A549 (cell line): ENCODE measurements around the gene BPIFB4. TPM values are rescaled to one million over a fixed set of nuclear protein-coding genes. Genes with fewer than 3 reads are reported as not detected.

ENCODE experiments used
- ATAC-seq, 2 experiments: fragments of 200-7000 bp in 1 of 2; fragments of >200 bp in 1 of 2; cut with Nextera tagmentation in 1 of 2; cut with Tn5 transposase in 1 of 2; 3 replicates each; pipeline versions ENCODE4 v1.8.0 to v1.9.1; 2018 to 2020; ENCODE audit warnings: mild to moderate bottlenecking in 1 of 2, moderate library complexity in 1 of 2
- CTCF ChIA-PET: fragments of 300-600 bp; sonication (Branson Sonifier 250); formaldehyde crosslinking; extraction: SDS; loops from one replicate; lab custom pipeline; 2021; ENCODE audit warnings: antibody characterized with exemption, inconsistent platforms; lab: Yijun Ruan, JAX
- POLR2A ChIA-PET: fragments of 350-600 bp; formaldehyde crosslinking; extraction: SDS; loops from one replicate; lab custom pipeline; 2021; ENCODE audit warnings: antibody characterized with exemption, inconsistent platforms; lab: Yijun Ruan, JAX
- DNase-seq, 2 experiments: peaks; one replicate each; pipeline versions ENCODE4 v3.0.0 to v3.0.0-alpha.2; 2011 to 2016; ENCODE audit warnings: low read depth in 1 of 2, low spot score in 1 of 2
- FAIRE-seq: peaks from 2 replicates; lab custom pipeline; 2011; peaks lifted over from hg19 to GRCh38; lab: Jason Lieb, UNC
- H3K27ac ChIP-seq, 2 experiments: fragments of >200 bp; sonication (Bioruptor Twin); formaldehyde crosslinking; 3 replicates each; pipeline ENCODE4 v1.5.1; 2016 to 2017
- H3K4me1 ChIP-seq: fragments of >200 bp; sonication (Bioruptor Twin); formaldehyde crosslinking; 3 replicates; pipeline ENCODE4 v1.6.1; 2016
- H3K4me2 ChIP-seq: fragments of >200 bp; sonication (Bioruptor Twin); formaldehyde crosslinking; 3 replicates; pipeline ENCODE4 v1.6.1; 2016
- H3K4me3 ChIP-seq: fragments of >200 bp; sonication (Bioruptor Twin); formaldehyde crosslinking; 3 replicates; pipeline ENCODE4 v1.5.1; 2016
- H3K9me3 ChIP-seq: fragments of >200 bp; sonication (Bioruptor Twin); formaldehyde crosslinking; 3 replicates; pipeline ENCODE4 v1.6.1; 2016
- BHLHE40 ChIP-seq: IDR thresholded peaks from 2 replicates; pipeline ENCODE4 v1.6.1; 2012; ENCODE audit warnings: low read depth, low read length, inconsistent platforms
- E2F6 ChIP-seq: IDR thresholded peaks from 2 replicates; pipeline ENCODE4 v1.6.1; 2012; ENCODE audit warnings: low read depth, borderline replicate concordance
- EHF ChIP-seq: fragments of 250-450 bp; sonication (Bioruptor Pico); IDR thresholded peaks from 2 replicates; pipeline ENCODE4 v1.5.0; 2020; ENCODE audit warnings: mild to moderate bottlenecking
- ESRRA ChIP-seq: fragments of 150-350 bp; IDR thresholded peaks from 2 replicates; pipeline ENCODE4 v1.6.1; 2014; ENCODE audit warnings: mild to moderate bottlenecking, low read length, borderline replicate concordance
- HEYL ChIP-seq: fragments of 250-450 bp; sonication (Bioruptor Pico); IDR thresholded peaks from 2 replicates; pipeline ENCODE4 v1.8.0; 2021; ENCODE audit warnings: mild to moderate bottlenecking, moderate library complexity
- MAZ ChIP-seq: fragments of 150-350 bp; IDR thresholded peaks from 2 replicates; pipeline ENCODE4 v1.6.1; 2014; ENCODE audit warnings: antibody characterized with exemption, low read depth, low read length, borderline replicate concordance
- MYC ChIP-seq: IDR thresholded peaks from 2 replicates; pipeline ENCODE4 v1.6.1; 2012; ENCODE audit warnings: mild to moderate bottlenecking, inconsistent platforms, low read length, improper control_type of control experiment, borderline replicate concordance
- NFE2L2 ChIP-seq: fragments of 150-350 bp; conservative IDR thresholded peaks from 2 replicates; pipeline ENCODE4 v1.6.1; 2014; ENCODE audit warnings: low read length
- NPAS2 ChIP-seq: fragments of 250-450 bp; sonication (Bioruptor Pico); IDR thresholded peaks from 2 replicates; pipeline ENCODE4 v1.8.0; 2022; ENCODE audit warnings: mild to moderate bottlenecking, moderate library complexity, borderline replicate concordance
- PHF8 ChIP-seq: fragments of 200-600 bp; sonication (generic); IDR thresholded peaks from 2 replicates; pipeline ENCODE4 v1.6.1; 2016; ENCODE audit warnings: low read depth, mild to moderate bottlenecking, antibody characterized with exemption, moderate library complexity, borderline replicate concordance
- RAD21 ChIP-seq, 2 experiments: fragments of >200 bp in 1 of 2; sonication (Bioruptor Twin) in 1 of 2; formaldehyde crosslinking in 1 of 2; IDR thresholded peaks in 1 of 2; conservative IDR thresholded peaks in 1 of 2; 2 replicates in 1 of 2; 3 replicates in 1 of 2; pipeline ENCODE4 v1.6.1; 2012 to 2018; ENCODE audit warnings: inconsistent platforms in 1 of 2
- RCOR1 ChIP-seq: fragments of 150-350 bp; IDR thresholded peaks from 2 replicates; pipeline ENCODE4 v1.6.1; 2014; ENCODE audit warnings: antibody characterized with exemption, low read length, low read depth
- SREBF2 ChIP-seq: fragments of 450-650 bp; IDR thresholded peaks from 2 replicates; pipeline ENCODE4 v1.6.1; 2014; ENCODE audit warnings: mild to moderate bottlenecking, moderate library complexity
- ZNF302 ChIP-seq: fragments of 250-450 bp; sonication (Bioruptor Pico); IDR thresholded peaks from 2 replicates; pipeline ENCODE4 v1.9.0; 2021; ENCODE audit warnings: inconsistent platforms, mild to moderate bottlenecking, moderate library complexity
- ZSCAN20 ChIP-seq: fragments of 250-450 bp; sonication (Bioruptor Pico); IDR thresholded peaks from 2 replicates; pipeline ENCODE4 v1.8.0; 2022; ENCODE audit warnings: mild to moderate bottlenecking, moderate library complexity
- whole genome bisulfite sequencing: methylation state at CpG from one replicate; pipeline ENCODE4 v1.1.6; 2017; ENCODE audit errors: missing lambda C conversion rate; 5-methylcytosine and 5-hydroxymethylcytosine counted together
- polyA plus RNA-seq, 4 experiments: library from polyadenylated mRNA; depleted of rRNA in 3 of 4; stranded (reverse); fragments of >200 nt; fragmentation: RNase III in 1 of 4; extraction: RNeasy Plus Mini Kit Qiagen cat#74134 plus additional on column Dnase treatment in 1 of 4; gene quantifications; 2 replicates in 3 of 4; 3 replicates in 1 of 4; pipeline ENCODE4 v1.2.3, GENCODE V29; 2011 to 2017
- TF ChIP-seq, protein P1 (sequence below): fragments of >200 bp; sonication (Bioruptor Twin); formaldehyde crosslinking; IDR thresholded peaks from 3 replicates; pipeline ENCODE4 v1.6.1; 2016
- TF ChIP-seq, protein P2 (sequence below): fragments of 250-450 bp; sonication (Bioruptor Pico); IDR thresholded peaks from 2 replicates; pipeline ENCODE4 v1.5.0; 2021; ENCODE audit warnings: mild to moderate bottlenecking, moderate library complexity, borderline replicate concordance

BPIFB4 gene
- polyA plus RNA-seq, 2 of the 4 experiments (the other 2 are of a cell fraction): not detected

DNA sequence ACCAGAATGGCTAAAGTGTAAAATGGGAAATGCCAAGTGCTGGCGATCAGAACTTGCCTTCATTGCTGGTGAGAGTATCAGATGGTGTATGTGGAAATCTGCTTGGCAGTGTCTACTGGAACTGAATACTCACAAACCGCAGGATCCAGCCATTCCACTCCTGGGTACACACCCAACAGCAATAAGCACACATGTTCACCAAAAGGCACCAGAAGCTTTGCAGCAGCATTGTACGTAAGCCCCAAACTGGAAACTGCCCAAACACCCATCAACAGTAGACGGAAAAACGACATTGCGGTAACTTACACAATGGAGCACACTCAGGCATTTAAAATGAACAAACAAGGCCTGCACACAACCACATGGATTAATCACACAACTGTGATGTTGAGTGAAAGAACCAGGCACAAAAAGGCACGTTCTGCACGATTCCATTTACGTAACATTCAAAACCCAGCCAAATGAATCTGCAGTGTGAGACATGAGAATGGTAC lies 51.2 kb downstream of the BPIFB4 start:
- CTCF ChIA-PET: no interaction called here
- ATAC-seq (no peak), DNase-seq (no peak)
- WGBS: 79% methylated on average over 9 of the region's 9 CpGs
- POLR2A ChIA-PET: no interaction called here
- Histone ChIP-seq H3K27ac (no peak overlapping the region), H3K4me3 (no peak overlapping the region)
- no peak for TF ChIP-seq MYC
- no peak for TF ChIP-seq E2F6
- TF ChIP-seq RAD21 (conservative IDR thresholded peaks at IDR 0.05 in 1 of 2, IDR thresholded peaks at IDR 0.05 in 1 of 2): no peak
- no peak for TF ChIP-seq NPAS2
- TF ChIP-seq, all 56 proteins: peak for 0
- Histone ChIP-seq H3K9me3 (no peaks in the 10 kb centered on the region), H3K4me2 (no peak overlapping the region), H3K4me1 (peaks cover 24% of the 10 kb centered on the region; the same call in 2 of the 3 replicates)
- FAIRE-seq: no peak

DNA sequence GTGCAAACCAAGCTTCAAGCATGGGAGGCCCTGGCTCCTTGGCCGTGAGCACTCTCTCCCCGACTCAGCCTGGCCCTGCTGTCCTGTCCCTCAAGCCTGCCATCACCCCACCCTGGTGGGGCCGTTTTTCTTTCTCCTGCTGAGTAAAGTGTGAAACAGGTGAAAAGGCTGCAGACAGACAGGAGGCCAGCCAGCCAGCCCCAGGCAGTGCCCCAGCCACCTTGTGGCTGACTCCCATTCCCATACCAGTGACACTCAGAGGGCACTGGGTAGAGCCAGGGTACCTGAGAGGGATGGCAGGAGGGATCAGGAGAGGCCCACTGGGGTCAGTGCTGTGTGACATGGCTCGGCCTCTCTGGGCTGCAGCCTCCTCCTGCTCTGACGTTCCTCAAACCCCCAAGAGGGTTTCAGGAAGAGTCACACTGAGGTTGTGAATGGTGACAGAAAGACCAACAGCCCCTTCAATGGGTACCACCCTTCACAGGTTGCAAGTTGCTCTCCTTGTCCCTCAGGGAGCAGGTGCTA lies 52.6 kb downstream of the BPIFB4 start:
- no peak overlapping the region for H3K4me3 ChIP-seq
- peaks cover 24% of the 10 kb centered on the region; the same call in 2 of the 3 replicates for H3K4me1 ChIP-seq
- ChIA-PET POLR2A (no interaction called here), CTCF (no interaction called here)
- TF ChIP-seq MAZ (no peak), HEYL (no peak)
- H3K4me2 ChIP-seq: no peak overlapping the region
- DNase-seq (no peak), ATAC-seq (peak; percentile 17 to 28; a peak in 2 of 6 replicates), FAIRE-seq (no peak)
- WGBS: 68% methylated on average over 5 of the region's 5 CpGs
- no peak overlapping the region for H3K27ac ChIP-seq
- H3K9me3 ChIP-seq: peaks cover 4% of the 10 kb centered on the region; the same call in 1 of the 3 replicates

GRCh38 chr20:33132513-33133372 lies 53.3 kb downstream of the BPIFB4 start:
- Histone ChIP-seq H3K4me3 (no peak overlapping the region), H3K4me1 (peaks cover 17% of the 10 kb centered on the region; the same call in 2 of the 3 replicates), H3K27ac (no peak overlapping the region), H3K4me2 (0 out of 3 replicates have a peak overlapping the region, but pooled peaks have one; percentile 3), H3K9me3 (peaks cover 8% of the 10 kb centered on the region; the same call in 1 of the 3 replicates)
- ChIA-PET POLR2A (no interaction called here), CTCF (no interaction called here)
- ATAC-seq (peak; percentile 45 to 57; a peak in 5 of 6 replicates), FAIRE-seq (no peak), DNase-seq (peak in 1 of 2 experiments; percentile 7)
- TF ChIP-seq BHLHE40 (no peak), NFE2L2 (0 out of 2 replicates have a peak, but pooled peaks have one; percentile 29), SREBF2 (no peak)
- WGBS: 36% methylated on average over 14 of the region's 14 CpGs

DNA sequence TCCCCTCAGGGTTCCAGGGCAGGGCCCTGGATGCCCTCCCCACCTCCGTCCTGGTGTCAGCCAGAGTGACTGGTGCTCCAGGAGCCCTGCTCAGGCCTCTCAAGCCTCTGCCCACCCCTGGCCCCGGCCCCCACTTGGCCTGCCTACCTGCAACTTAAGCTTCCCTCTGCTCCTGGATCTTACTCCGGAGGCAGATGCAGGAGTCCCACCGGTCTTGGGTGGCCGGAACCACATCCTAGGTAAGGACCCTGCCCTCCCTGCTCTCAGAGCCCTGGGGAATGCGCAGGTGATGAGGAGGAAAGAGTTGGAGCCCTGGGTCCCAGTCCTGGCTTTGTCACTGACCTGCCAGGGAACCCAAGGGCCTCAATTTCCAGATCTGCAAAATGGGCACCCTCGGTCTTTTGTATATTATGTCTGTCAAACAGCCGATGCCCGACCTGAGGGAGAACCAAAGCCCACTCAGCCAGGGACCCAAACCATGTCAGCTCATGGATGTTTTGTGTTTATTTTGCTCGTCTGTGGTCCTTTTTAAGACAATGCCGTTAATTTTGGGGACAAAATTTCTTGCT lies 54.0 kb downstream of the BPIFB4 start:
- no peak overlapping the region for H3K27ac ChIP-seq
- FAIRE-seq (no peak), ATAC-seq (peak in 1 of 2 experiments; percentile 26; a peak in 1 of 6 replicates), DNase-seq (no peak)
- H3K4me3 ChIP-seq: no peak overlapping the region
- ChIA-PET POLR2A (no interaction called here), CTCF (interaction anchor here (0.6 kb wide), 1 partner anchor 177 kb away, joined by 3 read pairs; no protein-coding TSS in a partner anchor)
- H3K4me2 ChIP-seq: no peak overlapping the region
- H3K9me3 ChIP-seq: peaks cover 12% of the 10 kb centered on the region; the same call in 1 of the 3 replicates
- WGBS: 68% methylated on average over 7 of the region's 11 CpGs
- peaks cover 11% of the 10 kb centered on the region; the same call in 2 of the 3 replicates for H3K4me1 ChIP-seq
- TF ChIP-seq, protein P1, sequence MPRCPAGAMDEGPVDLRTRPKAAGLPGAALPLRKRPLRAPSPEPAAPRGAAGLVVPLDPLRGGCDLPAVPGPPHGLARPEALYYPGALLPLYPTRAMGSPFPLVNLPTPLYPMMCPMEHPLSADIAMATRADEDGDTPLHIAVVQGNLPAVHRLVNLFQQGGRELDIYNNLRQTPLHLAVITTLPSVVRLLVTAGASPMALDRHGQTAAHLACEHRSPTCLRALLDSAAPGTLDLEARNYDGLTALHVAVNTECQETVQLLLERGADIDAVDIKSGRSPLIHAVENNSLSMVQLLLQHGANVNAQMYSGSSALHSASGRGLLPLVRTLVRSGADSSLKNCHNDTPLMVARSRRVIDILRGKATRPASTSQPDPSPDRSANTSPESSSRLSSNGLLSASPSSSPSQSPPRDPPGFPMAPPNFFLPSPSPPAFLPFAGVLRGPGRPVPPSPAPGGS: no peak
- TF ChIP-seq BHLHE40 (no peak), ZNF302 (no peak), ZSCAN20 (no peak), EHF (CRISPR knock-in tag) (no peak), ESRRA (no peak), RCOR1 (no peak), RAD21 (conservative IDR thresholded peaks at IDR 0.05 in 1 of 2, IDR thresholded peaks at IDR 0.05 in 1 of 2) (no peak), MAZ (no peak), PHF8 (no peak)
- TF ChIP-seq, protein P2, sequence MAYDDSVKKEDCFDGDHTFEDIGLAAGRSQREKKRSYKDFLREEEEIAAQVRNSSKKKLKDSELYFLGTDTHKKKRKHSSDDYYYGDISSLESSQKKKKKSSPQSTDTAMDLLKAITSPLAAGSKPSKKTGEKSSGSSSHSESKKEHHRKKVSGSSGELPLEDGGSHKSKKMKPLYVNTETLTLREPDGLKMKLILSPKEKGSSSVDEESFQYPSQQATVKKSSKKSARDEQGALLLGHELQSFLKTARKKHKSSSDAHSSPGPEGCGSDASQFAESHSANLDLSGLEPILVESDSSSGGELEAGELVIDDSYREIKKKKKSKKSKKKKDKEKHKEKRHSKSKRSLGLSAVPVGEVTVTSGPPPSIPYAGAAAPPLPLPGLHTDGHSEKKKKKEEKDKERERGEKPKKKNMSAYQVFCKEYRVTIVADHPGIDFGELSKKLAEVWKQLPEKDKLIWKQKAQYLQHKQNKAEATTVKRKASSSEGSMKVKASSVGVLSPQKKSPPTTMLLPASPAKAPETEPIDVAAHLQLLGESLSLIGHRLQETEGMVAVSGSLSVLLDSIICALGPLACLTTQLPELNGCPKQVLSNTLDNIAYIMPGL (CRISPR knock-in tag): no peak
